Measurements from ENCODE around the gene MS4A10. TPM values are rescaled to one million over a fixed set of nuclear protein-coding genes. Genes with fewer than 3 reads are reported as not detected.
"Not testable (repeated sequence)": the region's sequence is repeated elsewhere in the genome, so short reads cannot be mapped to it uniquely, and the experiment has no call there.

Gene MS4A10
- total RNA-seq, 3 donors from 2014 or later, result not detected

- Histone ChIP-seq H3K4me1 (no peaks in the 10 kb centered on the region), H3K4me3 (no peak overlapping the region), H3K27me3 (no peaks in the 10 kb centered on the region), H3K9me3 (no peaks in the 10 kb centered on the region), H3K27ac (no peak overlapping the region), H3K36me3 (no peaks in the 10 kb centered on the region)
- TF ChIP-seq POLR2AphosphoS5 (IDR thresholded peaks at IDR 0.05) (no peak), CTCF (IDR thresholded peaks at IDR 0.05) (no peak), POLR2A (IDR thresholded peaks at IDR 0.05) (no peak)
- DNase-seq (ENCODE audit: low spot score in 2 of 2), result peak in 1 of 2 donors; percentile 24
- intact Hi-C loops (cut with DNase I; ENCODE audit: low total_unique reads), result no loop called here
Observed at GRCh38 chr11:60754887-60755286, 30.2 kb upstream of the MS4A10 start.

GRCh38 chr11:60756307-60757032 lies 28.7 kb upstream of the MS4A10 start, which contains the start of gene MS4A15:
TSS of gene MS4A15 (plus strand) at chr11:60756867. CDS start at chr11:60763734, 6,867 bp downstream.
- Histone ChIP-seq H3K27ac (no peak within 1 kb of the TSS), H3K27me3 (no peaks in the 10 kb centered on the region), H3K9me3 (no peaks in the 10 kb centered on the region), H3K4me1 (no peaks in the 10 kb centered on the region), H3K4me3 (no peak within 1 kb of the TSS), H3K36me3 (no peaks in the 10 kb centered on the region)
- intact Hi-C loops (cut with DNase I; ENCODE audit: low total_unique reads), result no loop called here
- peak in 1 of 2 donors; percentile 2 for DNase-seq (ENCODE audit: low spot score in 2 of 2)
- peak in 2 of 3 donors; percentile 19 to 27 for TF ChIP-seq CTCF (IDR thresholded peaks at IDR 0.05)
- no peak for TF ChIP-seq POLR2AphosphoS5 (IDR thresholded peaks at IDR 0.05)
- TF ChIP-seq POLR2A (IDR thresholded peaks at IDR 0.05), result no peak

GRCh38 chr11:60757231-60757800 lies 27.8 kb upstream of the MS4A10 start:
- Histone ChIP-seq H3K4me3 (no peak overlapping the region), H3K4me1 (no peaks in the 10 kb centered on the region), H3K27me3 (no peaks in the 10 kb centered on the region), H3K36me3 (no peaks in the 10 kb centered on the region), H3K27ac (no peak overlapping the region), H3K9me3 (no peaks in the 10 kb centered on the region)
- TF ChIP-seq POLR2AphosphoS5 (IDR thresholded peaks at IDR 0.05) (no peak), POLR2A (IDR thresholded peaks at IDR 0.05) (no peak), CTCF (IDR thresholded peaks at IDR 0.05) (no peak)
- intact Hi-C loops (cut with DNase I; ENCODE audit: low total_unique reads), result no loop called here
- DNase-seq (ENCODE audit: low spot score in 2 of 2), result peak in 1 of 2 donors; percentile 33

- intact Hi-C loops (cut with DNase I; ENCODE audit: low total_unique reads); H3K9me3 ChIP-seq; H3K27me3 ChIP-seq; H3K27ac ChIP-seq; H3K4me3 ChIP-seq; H3K4me1 ChIP-seq; H3K36me3 ChIP-seq; DNase-seq (ENCODE audit: low spot score in 2 of 2): not testable (repeated sequence)
Observed at GRCh38 chr11:60758671-60759070, 26.5 kb upstream of the MS4A10 start.

- H3K27me3 ChIP-seq; H3K4me1 ChIP-seq; H3K9me3 ChIP-seq; intact Hi-C loops (cut with DNase I; ENCODE audit: low total_unique reads); H3K4me3 ChIP-seq; H3K27ac ChIP-seq; H3K36me3 ChIP-seq: not testable (repeated sequence)
- DNase-seq (ENCODE audit: low spot score in 2 of 2), result peak in 1 of 2 donors; percentile 31
Observed at GRCh38 chr11:60759438-60760225, 25.5 kb upstream of the MS4A10 start.

Data from breast epithelium (tissue), 4 donors.